ENCODE data around the gene FLYWCH2. TPM values are rescaled to one million over a fixed set of nuclear protein-coding genes. Genes with fewer than 3 reads are reported as not detected.

Gene FLYWCH2
- total RNA-seq, 1 donor from 2014 or later: 15.8 TPM

- H3K36me3 ChIP-seq: no peaks in the 10 kb centered on the region
- no peak for DNase-seq (ENCODE audit: low spot score)
- no peak overlapping the region for H3K27ac ChIP-seq
- H3K9ac ChIP-seq: no peak overlapping the region
- Mint-ChIP-seq H3K27me3 (ENCODE audit: insufficient read depth, low read depth) (peaks cover 9% of the 10 kb centered on the region), H3K4me3 (no peak overlapping the region), H3K9me3 (no peaks in the 10 kb centered on the region), H3K27ac (no peak overlapping the region), H3K36me3 (peaks cover 8% of the 10 kb centered on the region), H3K4me1 (peaks cover 11% of the 10 kb centered on the region)
- H3F3A ChIP-seq (ENCODE audit: low read depth): peaks cover 19% of the 10 kb centered on the region
- H2AFZ ChIP-seq (replicated peaks): no peak overlapping the region
- no peak for TF ChIP-seq CTCF (IDR thresholded peaks at IDR 0.05)
- no peak for TF ChIP-seq EZH2phosphoT487 (IDR thresholded peaks at IDR 0.05)
- TF ChIP-seq EZH2 (IDR thresholded peaks at IDR 0.05): no peak
- no peaks in the 10 kb centered on the region for H4K20me1 ChIP-seq (ENCODE audit: low read depth)
- no peak overlapping the region for H3K4me3 ChIP-seq
- no peaks in the 10 kb centered on the region for H3K9me3 ChIP-seq (ENCODE audit: low read depth)
- no peak overlapping the region for H3K4me2 ChIP-seq
- peaks cover 5% of the 10 kb centered on the region for H3K4me1 ChIP-seq
- peaks cover 26% of the 10 kb centered on the region for H3K27me3 ChIP-seq
- no peaks in the 10 kb centered on the region for H3K79me2 ChIP-seq (ENCODE audit: low read depth)
Observed at GRCh38 chr16:2915196-2915929, 32.3 kb downstream of the FLYWCH2 start.

- H3K9ac ChIP-seq: no peak overlapping the region
- H3K27ac Mint-ChIP-seq: peak overlapping the region; percentile 57
- H3K79me2 ChIP-seq (ENCODE audit: low read depth): no peaks in the 10 kb centered on the region
- H3K9me3 ChIP-seq (ENCODE audit: low read depth): no peaks in the 10 kb centered on the region
- H3K27me3 Mint-ChIP-seq (ENCODE audit: insufficient read depth, low read depth): peaks cover 7% of the 10 kb centered on the region
- no peak overlapping the region for H2AFZ ChIP-seq (replicated peaks)
- H3K4me3 ChIP-seq: no peak overlapping the region
- no peak overlapping the region for H3K4me2 ChIP-seq
- H3K36me3 Mint-ChIP-seq: peaks cover 11% of the 10 kb centered on the region
- H4K20me1 ChIP-seq (ENCODE audit: low read depth): no peaks in the 10 kb centered on the region
- no peak overlapping the region for H3K4me3 Mint-ChIP-seq
- H3K9me3 Mint-ChIP-seq: no peaks in the 10 kb centered on the region
- no peaks in the 10 kb centered on the region for H3K27me3 ChIP-seq
- H3K36me3 ChIP-seq: no peaks in the 10 kb centered on the region
- peaks cover 3% of the 10 kb centered on the region for H3K4me1 Mint-ChIP-seq
- no peaks in the 10 kb centered on the region for H3K4me1 ChIP-seq
- TF ChIP-seq CTCF (IDR thresholded peaks at IDR 0.05) (peak; percentile 97), EZH2 (IDR thresholded peaks at IDR 0.05) (no peak)
- no peak overlapping the region for H3K27ac ChIP-seq
- H3F3A ChIP-seq (ENCODE audit: low read depth): peaks cover 6% of the 10 kb centered on the region
- DNase-seq (ENCODE audit: low spot score): peak; percentile 76
Observed at GRCh38 chr16:2919511-2920255, 36.7 kb downstream of the FLYWCH2 start.

GRCh38 chr16:2923481-2923880 lies 40.5 kb downstream of the FLYWCH2 start:
- H3K9me3 Mint-ChIP-seq: no peaks in the 10 kb centered on the region
- Histone ChIP-seq H3F3A (ENCODE audit: low read depth) (peaks cover 25% of the 10 kb centered on the region), H3K36me3 (no peaks in the 10 kb centered on the region), H4K20me1 (ENCODE audit: low read depth) (no peaks in the 10 kb centered on the region), H3K9me3 (ENCODE audit: low read depth) (no peaks in the 10 kb centered on the region), H3K27me3 (peaks cover 10% of the 10 kb centered on the region), H3K4me3 (no peak overlapping the region), H3K4me2 (no peak overlapping the region), H2AFZ (replicated peaks) (no peak overlapping the region), H3K9ac (no peak overlapping the region), H3K27ac (no peak overlapping the region), H3K79me2 (ENCODE audit: low read depth) (no peaks in the 10 kb centered on the region), H3K4me1 (peaks cover 14% of the 10 kb centered on the region)
- peaks cover 9% of the 10 kb centered on the region for H3K27me3 Mint-ChIP-seq (ENCODE audit: insufficient read depth, low read depth)
- no peak for TF ChIP-seq EZH2 (IDR thresholded peaks at IDR 0.05)
- no peak for TF ChIP-seq CTCF (IDR thresholded peaks at IDR 0.05)
- no peak for TF ChIP-seq EZH2phosphoT487 (IDR thresholded peaks at IDR 0.05)
- H3K4me1 Mint-ChIP-seq: peaks cover 21% of the 10 kb centered on the region
- no peak for DNase-seq (ENCODE audit: low spot score)
- H3K36me3 Mint-ChIP-seq: peaks cover 8% of the 10 kb centered on the region
- no peak overlapping the region for H3K4me3 Mint-ChIP-seq
- no peak overlapping the region for H3K27ac Mint-ChIP-seq
